AG09319 (cell line): ENCODE measurements around the gene CCDC146.
"Not testable (repeated sequence)": the region's sequence is repeated elsewhere in the genome, so short reads cannot be mapped to it uniquely, and the experiment has no call there.

Source experiments
- DNase-seq: peaks from one replicate; pipeline ENCODE4 v3.0.0-alpha.2; 2010; ENCODE audit warnings: low read depth; ENCODE audit errors: extremely low read depth
- CTCF ChIP-seq: IDR thresholded peaks from 2 replicates; pipeline ENCODE4 v1.5.1; 2011; ENCODE audit warnings: low read depth, mild to moderate bottlenecking, inconsistent platforms, low read length, moderate library complexity

CCDC146 gene

GRCh38 chr7:77178024-77178423, 55.6 kb downstream of the CCDC146 start:
- DNase-seq, result not testable (repeated sequence)

- TF ChIP-seq CTCF, result no peak
- DNase-seq, result no peak
These were observed 58.7 kb downstream of the CCDC146 start for GRCh38 chr7:77181015-77181595.

- TF ChIP-seq CTCF, result no peak
- DNase-seq, result no peak
These were observed 59.3 kb downstream of the CCDC146 start for GRCh38 chr7:77181734-77182133.

GRCh38 chr7:77182261-77182660, 59.8 kb downstream of the CCDC146 start:
- no peak for TF ChIP-seq CTCF
- DNase-seq, result no peak

GRCh38 chr7:77184463-77184862, 62.0 kb downstream of the CCDC146 start:
- no peak for TF ChIP-seq CTCF
- DNase-seq, result no peak

- no peak for TF ChIP-seq CTCF
These were observed 62.6 kb downstream of the CCDC146 start for GRCh38 chr7:77184990-77185389.

GRCh38 chr7:77185866-77186265, 63.5 kb downstream of the CCDC146 start:
- TF ChIP-seq CTCF, result no peak
- DNase-seq, result no peak

More at GRCh38 chr7:77184990-77185389, 62.6 kb downstream of the CCDC146 start:
- DNase-seq, result peak; percentile 18

GRCh38 chr7:77188731-77189437, 66.5 kb downstream of the CCDC146 start:
- TF ChIP-seq CTCF, result no peak
- no peak for DNase-seq
